ENCODE measurements around the gene STRIT1. TPM values are rescaled to one million over a fixed set of nuclear protein-coding genes. Genes with fewer than 3 reads are reported as not detected.

STRIT1 gene
- total RNA-seq, 6 experiments from 2014 or later, result not detected

- Mint-ChIP-seq H3K36me3 (ENCODE audit: low read depth) (0 out of 2 replicates have a peak, but pooled peaks cover 5% of the 10 kb centered on the region), H3K9me3 (no peaks in the 10 kb centered on the region), H3K27ac (no peak overlapping the region), H3K27me3 (ENCODE audit: insufficient read depth) (peaks cover 3% of the 10 kb centered on the region; the same call in 1 of the 2 replicates), H3K4me1 (ENCODE audit: low read depth) (peaks cover 35% of the 10 kb centered on the region), H3K4me3 (no peak overlapping the region)
- TF ChIP-seq, protein P1, sequence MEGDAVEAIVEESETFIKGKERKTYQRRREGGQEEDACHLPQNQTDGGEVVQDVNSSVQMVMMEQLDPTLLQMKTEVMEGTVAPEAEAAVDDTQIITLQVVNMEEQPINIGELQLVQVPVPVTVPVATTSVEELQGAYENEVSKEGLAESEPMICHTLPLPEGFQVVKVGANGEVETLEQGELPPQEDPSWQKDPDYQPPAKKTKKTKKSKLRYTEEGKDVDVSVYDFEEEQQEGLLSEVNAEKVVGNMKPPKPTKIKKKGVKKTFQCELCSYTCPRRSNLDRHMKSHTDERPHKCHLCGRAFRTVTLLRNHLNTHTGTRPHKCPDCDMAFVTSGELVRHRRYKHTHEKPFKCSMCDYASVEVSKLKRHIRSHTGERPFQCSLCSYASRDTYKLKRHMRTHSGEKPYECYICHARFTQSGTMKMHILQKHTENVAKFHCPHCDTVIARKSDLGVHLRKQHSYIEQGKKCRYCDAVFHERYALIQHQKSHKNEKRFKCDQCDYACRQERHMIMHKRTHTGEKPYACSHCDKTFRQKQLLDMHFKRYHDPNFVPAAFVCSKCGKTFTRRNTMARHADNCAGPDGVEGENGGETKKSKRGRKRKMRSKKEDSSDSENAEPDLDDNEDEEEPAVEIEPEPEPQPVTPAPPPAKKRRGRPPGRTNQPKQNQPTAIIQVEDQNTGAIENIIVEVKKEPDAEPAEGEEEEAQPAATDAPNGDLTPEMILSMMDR (IDR thresholded peaks at IDR 0.05), result no peak
- DNase-seq, result no peak
Observed at GRCh38 chr3:155308831-155309230, 15.3 kb upstream of the STRIT1 start.

GRCh38 chr3:155307183-155307582, 13.7 kb upstream of the STRIT1 start:
- no peaks in the 10 kb centered on the region for H3K9me3 Mint-ChIP-seq
- DNase-seq, result no peak
- peaks cover 4% of the 10 kb centered on the region; the same call in 1 of the 2 replicates for H3K27me3 Mint-ChIP-seq (ENCODE audit: insufficient read depth)
- 0 out of 2 replicates have a peak, but pooled peaks cover 5% of the 10 kb centered on the region for H3K36me3 Mint-ChIP-seq (ENCODE audit: low read depth)
- H3K27ac Mint-ChIP-seq, result no peak overlapping the region
- H3K4me1 Mint-ChIP-seq (ENCODE audit: low read depth), result peaks cover 39% of the 10 kb centered on the region
- TF ChIP-seq, protein P1 (IDR thresholded peaks at IDR 0.05), result no peak
- H3K4me3 Mint-ChIP-seq, result no peak overlapping the region

- DNase-seq, result no peak
- Mint-ChIP-seq H3K36me3 (ENCODE audit: low read depth) (0 out of 2 replicates have a peak, but pooled peaks cover 2% of the 10 kb centered on the region), H3K27ac (no peak overlapping the region), H3K4me1 (ENCODE audit: low read depth) (peaks cover 36% of the 10 kb centered on the region), H3K27me3 (ENCODE audit: insufficient read depth) (peaks cover 4% of the 10 kb centered on the region), H3K9me3 (no peaks in the 10 kb centered on the region), H3K4me3 (no peak overlapping the region)
- TF ChIP-seq, protein P1 (IDR thresholded peaks at IDR 0.05), result no peak
Observed at GRCh38 chr3:155304394-155304793, 10.9 kb upstream of the STRIT1 start.

DNA sequence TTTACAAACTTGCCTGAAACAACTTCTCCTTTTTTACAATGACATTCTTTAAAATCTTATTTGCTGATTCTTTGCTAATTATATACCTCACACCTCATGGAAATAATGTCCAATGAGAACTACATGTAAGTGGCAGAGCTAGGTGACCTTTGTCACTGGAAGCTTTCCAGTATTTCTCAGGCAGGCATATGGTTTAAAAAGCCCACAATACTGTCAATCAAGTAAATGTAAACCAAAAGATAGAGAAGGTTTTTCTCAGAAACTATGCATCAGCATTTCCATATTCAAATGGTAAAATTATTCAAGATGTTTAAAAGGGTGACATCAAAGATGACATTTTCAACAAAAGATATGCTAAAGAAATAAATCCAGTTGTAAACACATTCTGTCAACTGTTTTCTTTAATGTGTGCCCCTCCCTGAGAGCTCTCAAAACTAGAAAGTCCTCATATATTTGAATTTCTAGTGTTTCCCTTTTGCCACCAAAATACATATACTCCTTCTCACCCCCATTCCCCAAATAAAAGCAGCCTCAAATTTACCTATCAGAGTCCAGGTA, 10.1 kb upstream of the STRIT1 start:
- no peaks in the 10 kb centered on the region for H3K36me3 Mint-ChIP-seq (ENCODE audit: low read depth)
- H3K4me1 Mint-ChIP-seq (ENCODE audit: low read depth), result peaks cover 29% of the 10 kb centered on the region
- no peak for DNase-seq
- no peaks in the 10 kb centered on the region for H3K9me3 Mint-ChIP-seq
- TF ChIP-seq, protein P1 (IDR thresholded peaks at IDR 0.05), result no peak
- peaks cover 4% of the 10 kb centered on the region for H3K27me3 Mint-ChIP-seq (ENCODE audit: insufficient read depth)
- H3K27ac Mint-ChIP-seq, result no peak overlapping the region
- H3K4me3 Mint-ChIP-seq, result no peak overlapping the region

DNA sequence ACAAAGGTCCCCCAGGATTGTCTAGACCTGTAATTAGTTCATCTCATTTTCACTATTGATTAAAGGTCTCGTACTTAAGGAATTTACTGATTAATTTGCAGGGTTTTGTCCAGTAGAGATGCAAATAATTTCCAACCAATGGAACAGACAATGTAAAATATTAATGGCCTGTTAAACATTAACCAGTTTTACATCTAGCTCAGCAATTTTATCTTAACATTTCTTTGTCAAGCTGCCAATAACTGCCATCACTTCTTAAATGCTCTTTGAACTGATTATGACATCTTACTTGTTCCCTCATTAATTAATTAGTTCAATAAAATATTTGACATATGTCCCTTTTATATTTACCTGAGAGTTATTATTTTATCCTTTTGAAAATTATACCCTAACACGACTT, 9.4 kb upstream of the STRIT1 start:
- no peak for DNase-seq
- Mint-ChIP-seq H3K36me3 (ENCODE audit: low read depth) (no peaks in the 10 kb centered on the region), H3K27me3 (ENCODE audit: insufficient read depth) (peaks cover 4% of the 10 kb centered on the region), H3K9me3 (peaks cover under 1% of the 10 kb centered on the region; the same call in 1 of the 2 replicates), H3K4me1 (ENCODE audit: low read depth) (peaks cover 26% of the 10 kb centered on the region), H3K4me3 (no peak overlapping the region), H3K27ac (no peak overlapping the region)
- TF ChIP-seq, protein P1 (IDR thresholded peaks at IDR 0.05), result no peak

Data from HFFc6 (cell line).